Tongue (tissue), 2 donors: ENCODE data around the gene USP17L24. TPM values are rescaled to one million over a fixed set of nuclear protein-coding genes. Genes with fewer than 3 reads are reported as not detected.
"Not testable (repeated sequence)": the region's sequence is repeated elsewhere in the genome, so short reads cannot be mapped to it uniquely, and the experiment has no call there.

Experiments used
- DNase-seq: peaks from one replicate; pipeline ENCODE4 v3.0.0-alpha.2; 2015
- total RNA-seq: library from RNA; depleted of rRNA; stranded (reverse); fragments of >200 nt; gene quantifications from one replicate; pipeline ENCODE4 v1.2.3, GENCODE V29; 2014

Gene USP17L24, protein sequence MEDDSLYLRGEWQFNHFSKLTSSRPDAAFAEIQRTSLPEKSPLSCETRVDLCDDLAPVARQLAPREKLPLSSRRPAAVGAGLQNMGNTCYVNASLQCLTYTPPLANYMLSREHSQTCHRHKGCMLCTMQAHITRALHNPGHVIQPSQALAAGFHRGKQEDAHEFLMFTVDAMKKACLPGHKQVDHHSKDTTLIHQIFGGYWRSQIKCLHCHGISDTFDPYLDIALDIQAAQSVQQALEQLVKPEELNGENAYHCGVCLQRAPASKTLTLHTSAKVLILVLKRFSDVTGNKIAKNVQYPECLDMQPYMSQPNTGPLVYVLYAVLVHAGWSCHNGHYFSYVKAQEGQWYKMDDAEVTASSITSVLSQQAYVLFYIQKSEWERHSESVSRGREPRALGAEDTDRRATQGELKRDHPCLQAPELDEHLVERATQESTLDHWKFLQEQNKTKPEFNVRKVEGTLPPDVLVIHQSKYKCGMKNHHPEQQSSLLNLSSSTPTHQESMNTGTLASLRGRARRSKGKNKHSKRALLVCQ
- not detected for total RNA-seq

DNA sequence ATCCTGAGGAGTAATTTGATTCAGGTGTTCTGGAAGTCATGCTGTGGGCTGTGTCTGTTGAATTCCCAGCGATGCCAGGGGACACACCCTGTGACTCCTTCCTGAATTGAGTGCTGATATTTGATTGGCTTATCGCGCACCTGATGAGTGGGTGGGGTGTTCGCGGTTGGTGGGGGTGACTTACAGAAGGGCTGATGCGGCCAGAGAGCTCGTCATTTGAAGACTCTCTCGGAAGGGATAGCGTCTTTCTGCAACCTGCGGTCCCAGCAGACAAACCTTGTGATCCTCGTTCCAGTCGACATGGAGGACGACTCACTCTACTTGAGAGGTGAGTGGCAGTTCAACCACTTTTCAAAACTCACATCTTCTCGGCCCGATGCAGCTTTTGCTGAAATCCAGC, at the start of gene USP17L24:
TSS of gene USP17L24 (plus strand) at position 301 of the 400 bp plus-strand sequence. CDS start at position 301, 0 bp downstream.
- DNase-seq, result not testable (repeated sequence)

DNA sequence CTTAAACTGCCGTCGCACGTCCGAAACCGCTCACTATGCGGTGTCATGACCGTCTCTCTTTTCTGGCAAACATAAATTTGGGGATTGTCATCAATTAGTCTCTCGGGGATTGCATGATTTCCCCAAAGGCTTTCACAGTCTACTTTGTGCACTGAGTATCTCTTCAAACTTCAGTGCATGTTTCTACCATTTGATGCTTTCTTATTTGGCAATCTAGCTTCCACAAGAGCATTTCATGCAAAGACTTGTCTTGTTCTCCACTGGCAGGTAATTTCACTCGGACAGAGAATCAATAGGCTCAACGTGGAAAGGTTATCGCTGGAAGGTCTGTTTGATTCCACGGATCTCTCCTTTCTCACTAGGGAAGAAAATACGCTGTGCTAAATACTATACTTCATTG, 774 bp upstream of the USP17L24 start:
- DNase-seq, result not testable (repeated sequence)

DNA sequence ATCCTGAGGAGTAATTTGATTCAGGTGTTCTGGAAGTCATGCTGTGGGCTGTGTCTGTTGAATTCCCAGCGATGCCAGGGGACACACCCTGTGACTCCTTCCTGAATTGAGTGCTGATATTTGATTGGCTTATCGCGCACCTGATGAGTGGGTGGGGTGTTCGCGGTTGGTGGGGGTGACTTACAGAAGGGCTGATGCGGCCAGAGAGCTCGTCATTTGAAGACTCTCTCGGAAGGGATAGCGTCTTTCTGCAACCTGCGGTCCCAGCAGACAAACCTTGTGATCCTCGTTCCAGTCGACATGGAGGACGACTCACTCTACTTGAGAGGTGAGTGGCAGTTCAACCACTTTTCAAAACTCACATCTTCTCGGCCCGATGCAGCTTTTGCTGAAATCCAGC, 4.6 kb downstream of the USP17L24 start, which contains the start of gene USP17L25:
TSS of gene USP17L25 (plus strand) at position 301 of the 400 bp plus-strand sequence. CDS start at position 301, 0 bp downstream.
- DNase-seq, result not testable (repeated sequence)

DNA sequence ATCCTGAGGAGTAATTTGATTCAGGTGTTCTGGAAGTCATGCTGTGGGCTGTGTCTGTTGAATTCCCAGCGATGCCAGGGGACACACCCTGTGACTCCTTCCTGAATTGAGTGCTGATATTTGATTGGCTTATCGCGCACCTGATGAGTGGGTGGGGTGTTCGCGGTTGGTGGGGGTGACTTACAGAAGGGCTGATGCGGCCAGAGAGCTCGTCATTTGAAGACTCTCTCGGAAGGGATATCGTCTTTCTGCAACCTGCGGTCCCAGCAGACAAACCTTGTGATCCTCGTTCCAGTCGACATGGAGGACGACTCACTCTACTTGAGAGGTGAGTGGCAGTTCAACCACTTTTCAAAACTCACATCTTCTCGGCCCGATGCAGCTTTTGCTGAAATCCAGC, 9.4 kb downstream of the USP17L24 start, which contains the start of gene USP17L26:
TSS of gene USP17L26 (plus strand) at position 301 of the 400 bp plus-strand sequence. CDS start at position 301, 0 bp downstream.
- DNase-seq, result not testable (repeated sequence)

DNA sequence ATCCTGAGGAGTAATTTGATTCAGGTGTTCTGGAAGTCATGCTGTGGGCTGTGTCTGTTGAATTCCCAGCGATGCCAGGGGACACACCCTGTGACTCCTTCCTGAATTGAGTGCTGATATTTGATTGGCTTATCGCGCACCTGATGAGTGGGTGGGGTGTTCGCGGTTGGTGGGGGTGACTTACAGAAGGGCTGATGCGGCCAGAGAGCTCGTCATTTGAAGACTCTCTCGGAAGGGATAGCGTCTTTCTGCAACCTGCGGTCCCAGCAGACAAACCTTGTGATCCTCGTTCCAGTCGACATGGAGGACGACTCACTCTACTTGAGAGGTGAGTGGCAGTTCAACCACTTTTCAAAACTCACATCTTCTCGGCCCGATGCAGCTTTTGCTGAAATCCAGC, 14.1 kb downstream of the USP17L24 start, which contains the start of gene USP17L5:
TSS of gene USP17L5 (plus strand) at position 301 of the 400 bp plus-strand sequence. CDS start at position 301, 0 bp downstream.
- DNase-seq, result not testable (repeated sequence)

DNA sequence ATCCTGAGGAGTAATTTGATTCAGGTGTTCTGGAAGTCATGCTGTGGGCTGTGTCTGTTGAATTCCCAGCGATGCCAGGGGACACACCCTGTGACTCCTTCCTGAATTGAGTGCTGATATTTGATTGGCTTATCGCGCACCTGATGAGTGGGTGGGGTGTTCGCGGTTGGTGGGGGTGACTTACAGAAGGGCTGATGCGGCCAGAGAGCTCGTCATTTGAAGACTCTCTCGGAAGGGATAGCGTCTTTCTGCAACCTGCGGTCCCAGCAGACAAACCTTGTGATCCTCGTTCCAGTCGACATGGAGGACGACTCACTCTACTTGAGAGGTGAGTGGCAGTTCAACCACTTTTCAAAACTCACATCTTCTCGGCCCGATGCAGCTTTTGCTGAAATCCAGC, 18.9 kb downstream of the USP17L24 start, which contains the start of gene USP17L27:
TSS of gene USP17L27 (plus strand) at position 301 of the 400 bp plus-strand sequence. CDS start at position 301, 0 bp downstream.
- not testable (repeated sequence) for DNase-seq

DNA sequence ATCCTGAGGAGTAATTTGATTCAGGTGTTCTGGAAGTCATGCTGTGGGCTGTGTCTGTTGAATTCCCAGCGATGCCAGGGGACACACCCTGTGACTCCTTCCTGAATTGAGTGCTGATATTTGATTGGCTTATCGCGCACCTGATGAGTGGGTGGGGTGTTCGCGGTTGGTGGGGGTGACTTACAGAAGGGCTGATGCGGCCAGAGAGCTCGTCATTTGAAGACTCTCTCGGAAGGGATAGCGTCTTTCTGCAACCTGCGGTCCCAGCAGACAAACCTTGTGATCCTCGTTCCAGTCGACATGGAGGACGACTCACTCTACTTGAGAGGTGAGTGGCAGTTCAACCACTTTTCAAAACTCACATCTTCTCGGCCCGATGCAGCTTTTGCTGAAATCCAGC, 23.6 kb downstream of the USP17L24 start, which contains the start of gene USP17L28:
TSS of gene USP17L28 (plus strand) at position 301 of the 400 bp plus-strand sequence. CDS start at position 301, 0 bp downstream.
- DNase-seq, result not testable (repeated sequence)

DNA sequence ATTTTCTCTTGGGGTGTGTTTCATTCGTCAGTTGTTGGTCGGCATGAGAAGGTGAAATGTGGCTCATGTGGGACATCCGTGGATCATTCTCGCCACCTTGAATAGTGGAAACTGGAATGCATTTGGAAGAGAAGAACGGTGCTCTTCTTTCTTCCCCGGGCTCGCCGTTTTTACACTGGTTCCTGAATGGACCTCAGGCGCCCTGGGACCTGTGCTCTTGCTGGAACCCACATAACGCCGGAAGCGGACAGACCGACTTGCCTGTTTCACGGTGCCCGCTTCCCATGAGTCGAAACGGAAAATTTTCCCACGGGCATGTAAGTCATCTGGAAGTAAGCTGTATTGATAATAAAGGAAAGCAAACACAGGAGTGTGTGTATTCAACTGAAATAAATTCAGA, 25.9 kb downstream of the USP17L24 start:
- not testable (repeated sequence) for DNase-seq

DNA sequence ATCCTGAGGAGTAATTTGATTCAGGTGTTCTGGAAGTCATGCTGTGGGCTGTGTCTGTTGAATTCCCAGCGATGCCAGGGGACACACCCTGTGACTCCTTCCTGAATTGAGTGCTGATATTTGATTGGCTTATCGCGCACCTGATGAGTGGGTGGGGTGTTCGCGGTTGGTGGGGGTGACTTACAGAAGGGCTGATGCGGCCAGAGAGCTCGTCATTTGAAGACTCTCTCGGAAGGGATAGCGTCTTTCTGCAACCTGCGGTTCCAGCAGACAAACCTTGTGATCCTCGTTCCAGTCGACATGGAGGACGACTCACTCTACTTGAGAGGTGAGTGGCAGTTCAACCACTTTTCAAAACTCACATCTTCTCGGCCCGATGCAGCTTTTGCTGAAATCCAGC, 28.4 kb downstream of the USP17L24 start, which contains the start of gene USP17L29:
TSS of gene USP17L29 (plus strand) at position 301 of the 400 bp plus-strand sequence. CDS start at position 301, 0 bp downstream.
- DNase-seq, result not testable (repeated sequence)

DNA sequence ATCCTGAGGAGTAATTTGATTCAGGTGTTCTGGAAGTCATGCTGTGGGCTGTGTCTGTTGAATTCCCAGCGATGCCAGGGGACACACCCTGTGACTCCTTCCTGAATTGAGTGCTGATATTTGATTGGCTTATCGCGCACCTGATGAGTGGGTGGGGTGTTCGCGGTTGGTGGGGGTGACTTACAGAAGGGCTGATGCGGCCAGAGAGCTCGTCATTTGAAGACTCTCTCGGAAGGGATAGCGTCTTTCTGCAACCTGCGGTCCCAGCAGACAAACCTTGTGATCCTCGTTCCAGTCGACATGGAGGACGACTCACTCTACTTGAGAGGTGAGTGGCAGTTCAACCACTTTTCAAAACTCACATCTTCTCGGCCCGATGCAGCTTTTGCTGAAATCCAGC, 37.9 kb downstream of the USP17L24 start, which contains the start of gene USP17L30:
TSS of gene USP17L30 (plus strand) at position 301 of the 400 bp plus-strand sequence. CDS start at position 301, 0 bp downstream.
- not testable (repeated sequence) for DNase-seq

Other genes with a start within 250 kb of the USP17L24 start
- not detected for gene FAM90A26, start 154.8 kb upstream of the USP17L24 start, total RNA-seq
- not detected for gene USP17L10, start 114.5 kb upstream of the USP17L24 start, total RNA-seq
- gene USP17L11, start 109.8 kb upstream of the USP17L24 start, total RNA-seq, result not detected
- not detected for gene USP17L12, start 105.0 kb upstream of the USP17L24 start, total RNA-seq
- gene USP17L13, start 100.3 kb upstream of the USP17L24 start, total RNA-seq, result not detected
- not detected for gene USP17L15, start 90.8 kb upstream of the USP17L24 start, total RNA-seq
- not detected for gene USP17L17, start 81.3 kb upstream of the USP17L24 start, total RNA-seq
- not detected for gene USP17L18, start 76.5 kb upstream of the USP17L24 start, total RNA-seq
- gene USP17L19, start 71.8 kb upstream of the USP17L24 start, total RNA-seq, result not detected
- gene USP17L20, start 67.0 kb upstream of the USP17L24 start, total RNA-seq, result not detected
- not detected for gene USP17L21, start 62.3 kb upstream of the USP17L24 start, total RNA-seq
- not detected for gene USP17L22, start 57.5 kb upstream of the USP17L24 start, total RNA-seq
- gene USP17L25, start 4.7 kb downstream of the USP17L24 start, total RNA-seq, result not detected
- gene USP17L26, start 9.5 kb downstream of the USP17L24 start, total RNA-seq, result not detected
- gene USP17L5, start 14.2 kb downstream of the USP17L24 start, total RNA-seq, result not detected
- not detected for gene USP17L27, start 19.0 kb downstream of the USP17L24 start, total RNA-seq
- not detected for gene USP17L28, start 23.7 kb downstream of the USP17L24 start, total RNA-seq
- gene USP17L29, start 28.5 kb downstream of the USP17L24 start, total RNA-seq, result not detected
- gene USP17L30, start 38.0 kb downstream of the USP17L24 start, total RNA-seq, result not detected
- gene DEFB131A, start 119.2 kb downstream of the USP17L24 start, total RNA-seq, result not detected